ENCODE results near the gene ARMH2. TPM values are rescaled to one million over a fixed set of nuclear protein-coding genes. Genes with fewer than 3 reads are reported as not detected.

ARMH2 gene
- polyA plus RNA-seq, 3 donors: 0.34 to 0.71 TPM; not detected in 1

DNA sequence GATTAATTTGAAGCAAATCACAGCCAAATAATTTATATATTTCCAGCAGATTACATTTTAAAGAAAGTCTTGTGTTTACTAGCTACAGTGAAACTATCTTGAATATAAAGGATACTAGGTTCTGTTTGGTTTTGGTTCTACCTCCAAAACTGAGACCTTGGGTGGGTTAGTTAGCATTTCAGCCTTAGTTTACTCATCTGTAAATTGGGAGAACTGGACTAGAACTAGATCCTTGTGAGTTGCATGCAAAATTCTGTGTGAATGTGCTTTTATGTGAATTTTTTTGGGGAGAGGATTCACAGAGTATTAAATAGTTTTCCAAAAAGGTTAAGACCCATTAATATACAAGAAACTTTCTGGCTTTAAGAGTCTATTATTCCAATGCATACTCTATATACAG, 19.8 kb downstream of the ARMH2 start:
- Histone ChIP-seq H2AFZ (ENCODE audit: insufficient read depth, low read depth, low read length, poor library complexity, severe bottlenecking) (no peak overlapping the region), H3K79me2 (ENCODE audit: insufficient read depth, low read length) (peaks cover 74% of the 10 kb centered on the region), H3K27ac (ENCODE audit: low read depth in 1 of 2, low read length in 2 of 2) (peak overlapping the region in 1 of 2 donors; percentile 12), H3K4me2 (replicated peaks; ENCODE audit: extremely low read depth, low read length, poor library complexity, severe bottlenecking) (no peak overlapping the region), H3K4me3 (replicated peaks in 1 of 3; ENCODE audit: low read depth in 2 of 3, low read length in 3 of 3) (no peak overlapping the region), H3K27me3 (ENCODE audit: control insufficient read depth in 2 of 2, insufficient read depth in 2 of 2, low read length in 2 of 2) (no peaks in the 10 kb centered on the region), H3K9ac (ENCODE audit: insufficient read depth, low read length, poor library complexity, severe bottlenecking) (no peak overlapping the region), H3K9me3 (replicated peaks in 1 of 2; ENCODE audit: control insufficient read depth in 1 of 2, insufficient read depth in 1 of 2, low read length in 2 of 2) (no peaks in the 10 kb centered on the region), H4K20me1 (ENCODE audit: insufficient read depth, low read length) (no peaks in the 10 kb centered on the region), H3K36me3 (replicated peaks in 1 of 2; ENCODE audit: control insufficient read depth in 1 of 2, insufficient read depth in 2 of 2, low read length in 2 of 2) (peaks cover 8 to 24% of the 10 kb centered on the region in 2 donors), H3K4me1 (ENCODE audit: control insufficient read depth in 1 of 2, insufficient read depth in 2 of 2, low read length in 2 of 2) (peaks cover 18 to 19% of the 10 kb centered on the region in 2 donors)
- Mint-ChIP-seq H3K27ac (no peak overlapping the region), H3K4me3 (no peak overlapping the region), H3K36me3 (peaks cover 16 to 35% of the 10 kb centered on the region in 2 donors), H3K4me1 (peaks cover 23% of the 10 kb centered on the region), H3K27me3 (ENCODE audit: low read depth in 3 of 3) (no peaks in the 10 kb centered on the region), H3K9me3 (no peaks in the 10 kb centered on the region)
- no peak for DNase-seq
- TF ChIP-seq, protein P1, sequence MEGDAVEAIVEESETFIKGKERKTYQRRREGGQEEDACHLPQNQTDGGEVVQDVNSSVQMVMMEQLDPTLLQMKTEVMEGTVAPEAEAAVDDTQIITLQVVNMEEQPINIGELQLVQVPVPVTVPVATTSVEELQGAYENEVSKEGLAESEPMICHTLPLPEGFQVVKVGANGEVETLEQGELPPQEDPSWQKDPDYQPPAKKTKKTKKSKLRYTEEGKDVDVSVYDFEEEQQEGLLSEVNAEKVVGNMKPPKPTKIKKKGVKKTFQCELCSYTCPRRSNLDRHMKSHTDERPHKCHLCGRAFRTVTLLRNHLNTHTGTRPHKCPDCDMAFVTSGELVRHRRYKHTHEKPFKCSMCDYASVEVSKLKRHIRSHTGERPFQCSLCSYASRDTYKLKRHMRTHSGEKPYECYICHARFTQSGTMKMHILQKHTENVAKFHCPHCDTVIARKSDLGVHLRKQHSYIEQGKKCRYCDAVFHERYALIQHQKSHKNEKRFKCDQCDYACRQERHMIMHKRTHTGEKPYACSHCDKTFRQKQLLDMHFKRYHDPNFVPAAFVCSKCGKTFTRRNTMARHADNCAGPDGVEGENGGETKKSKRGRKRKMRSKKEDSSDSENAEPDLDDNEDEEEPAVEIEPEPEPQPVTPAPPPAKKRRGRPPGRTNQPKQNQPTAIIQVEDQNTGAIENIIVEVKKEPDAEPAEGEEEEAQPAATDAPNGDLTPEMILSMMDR (IDR thresholded peaks at IDR 0.05): no peak
- intact Hi-C loops (cut with micrococcal nuclease): no loop called here

DNA sequence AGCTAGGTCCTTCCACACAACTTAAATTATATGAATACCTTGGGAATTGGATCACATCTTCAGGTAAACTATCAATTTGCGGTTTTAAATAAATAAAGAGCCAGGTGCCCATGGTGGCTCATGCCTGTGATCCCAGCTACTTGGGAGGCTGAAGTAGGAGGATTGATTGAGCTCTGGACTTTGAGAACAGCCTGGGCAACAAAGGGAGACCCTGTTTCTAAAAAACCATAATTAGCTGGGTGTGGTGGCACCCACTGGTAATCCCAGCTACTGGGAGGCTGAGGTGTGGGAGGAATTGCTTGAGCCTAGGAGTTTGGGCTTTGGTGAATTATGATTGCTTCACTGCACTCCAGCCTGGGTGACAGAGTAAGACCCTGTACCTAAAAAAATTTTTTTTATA, 20.6 kb downstream of the ARMH2 start:
- H3K4me2 ChIP-seq (replicated peaks; ENCODE audit: extremely low read depth, low read length, poor library complexity, severe bottlenecking): no peak overlapping the region
- TF ChIP-seq, protein P1 (IDR thresholded peaks at IDR 0.05): no peak
- no peaks in the 10 kb centered on the region for H3K9me3 Mint-ChIP-seq
- no peaks in the 10 kb centered on the region for H4K20me1 ChIP-seq (ENCODE audit: insufficient read depth, low read length)
- H3K9ac ChIP-seq (ENCODE audit: insufficient read depth, low read length, poor library complexity, severe bottlenecking): no peak overlapping the region
- H3K4me3 ChIP-seq (replicated peaks in 1 of 3; ENCODE audit: low read depth in 2 of 3, low read length in 3 of 3): no peak overlapping the region
- peaks cover 8 to 20% of the 10 kb centered on the region in 2 donors for H3K36me3 ChIP-seq (replicated peaks in 1 of 2; ENCODE audit: control insufficient read depth in 1 of 2, insufficient read depth in 2 of 2, low read length in 2 of 2)
- H3K27ac ChIP-seq (ENCODE audit: low read depth in 1 of 2, low read length in 2 of 2): peak overlapping the region in 1 of 2 donors; percentile 24
- H3K4me1 Mint-ChIP-seq: peaks cover 23% of the 10 kb centered on the region
- H3K79me2 ChIP-seq (ENCODE audit: insufficient read depth, low read length): peaks cover 69% of the 10 kb centered on the region
- peaks cover 12 to 30% of the 10 kb centered on the region in 2 donors for H3K36me3 Mint-ChIP-seq
- H3K4me1 ChIP-seq (ENCODE audit: control insufficient read depth in 1 of 2, insufficient read depth in 2 of 2, low read length in 2 of 2): peaks cover 18 to 19% of the 10 kb centered on the region in 2 donors
- H3K27me3 Mint-ChIP-seq (ENCODE audit: low read depth in 3 of 3): no peaks in the 10 kb centered on the region
- H3K4me3 Mint-ChIP-seq: no peak overlapping the region
- intact Hi-C loops (cut with micrococcal nuclease): no loop called here
- H3K27me3 ChIP-seq (ENCODE audit: control insufficient read depth in 2 of 2, insufficient read depth in 2 of 2, low read length in 2 of 2): no peaks in the 10 kb centered on the region
- no peaks in the 10 kb centered on the region for H3K9me3 ChIP-seq (replicated peaks in 1 of 2; ENCODE audit: control insufficient read depth in 1 of 2, insufficient read depth in 1 of 2, low read length in 2 of 2)
- WGBS (ENCODE audit: insufficient coverage): 100% methylated on average over 1 of the region's 1 CpG
- H2AFZ ChIP-seq (ENCODE audit: insufficient read depth, low read depth, low read length, poor library complexity, severe bottlenecking): no peak overlapping the region
- DNase-seq: no peak
- H3K27ac Mint-ChIP-seq: peak overlapping the region in 4 of 7 donors; percentile 30 to 76 (median 73)

Data from CD14-positive monocyte (primary cell).